PC-9 (cell line): ENCODE measurements around the gene OR2M4. TPM values are rescaled to one million over a fixed set of nuclear protein-coding genes. Genes with fewer than 3 reads are reported as not detected.

Experiments used
- Bru-seq: library from RNA; stranded (reverse); fragments of 400-500 nt; gene quantifications from one replicate; lab custom pipeline; 2021; lab: Mats Ljungman, UMichigan
- BruChase-seq, 2 experiments: library from RNA; stranded (reverse); fragments of 400-500 nt; gene quantifications; one replicate each; lab custom pipeline; 2021; lab: Mats Ljungman, UMichigan
- BruUV-seq: library from RNA; stranded (reverse); fragments of 400-500 nt; replicated peaks from 2 replicates; lab custom pipeline; 2021; lab: Mats Ljungman, UMichigan
- CTCF ChIA-PET: fragments of 300-600 bp; sonication (Branson Sonifier 250); formaldehyde crosslinking; loops from one replicate; lab custom pipeline; 2022; ENCODE audit warnings: antibody characterized with exemption; lab: Charles Lee
- POLR2A ChIA-PET: fragments of 300-600 bp; sonication (Branson Sonifier 250); formaldehyde crosslinking; loops from one replicate; lab custom pipeline; 2022; ENCODE audit warnings: antibody characterized with exemption; ENCODE audit not compliant: unreplicated experiment; lab: Charles Lee
- DNase-seq, 2 experiments: peaks; one replicate each; pipeline versions ENCODE4 v3.0.0 to v3.0.0-alpha.2; 2015 to 2022; ENCODE audit warnings: mixed read lengths in 1 of 2
- H2AFZ ChIP-seq: fragments of 200-600 bp; sonication (generic); 2 replicates; pipeline ENCODE4 v1.8.1; 2017; ENCODE audit warnings: antibody characterized with exemption
- H3F3A ChIP-seq: fragments of 200-600 bp; sonication (generic); 2 replicates; pipeline ENCODE4 v1.8.1; 2017; ENCODE audit warnings: antibody characterized with exemption, mild to moderate bottlenecking, low read depth; ENCODE audit not compliant: insufficient read depth
- H3K27ac ChIP-seq: fragments of 200-600 bp; sonication (generic); 2 replicates; pipeline ENCODE4 v1.6.1; 2016; ENCODE audit warnings: mixed run types
- H3K27me3 ChIP-seq: fragments of 200-600 bp; sonication (generic); 2 replicates; pipeline ENCODE4 v1.6.1; 2016; ENCODE audit warnings: low read depth, mixed run types; ENCODE audit not compliant: insufficient read depth
- H3K36me3 ChIP-seq: fragments of 200-600 bp; sonication (generic); 2 replicates; pipeline ENCODE4 v1.6.1; 2016; ENCODE audit warnings: low read depth, mixed run types
- H3K4me1 ChIP-seq: fragments of 200-600 bp; sonication (generic); replicated peaks from 2 replicates; pipeline ENCODE4 v1.6.1; 2016; ENCODE audit warnings: mixed run types; ENCODE audit not compliant: insufficient read depth
- H3K4me2 ChIP-seq: fragments of 200-600 bp; sonication (generic); 2 replicates; pipeline ENCODE4 v1.6.1; 2017; ENCODE audit warnings: mixed run types
- H3K4me3 ChIP-seq: fragments of 200-600 bp; sonication (generic); 2 replicates; pipeline ENCODE4 v1.6.1; 2016; ENCODE audit warnings: mixed run types
- H3K79me2 ChIP-seq: fragments of 200-600 bp; sonication (generic); 2 replicates; pipeline ENCODE4 v1.6.1; 2017; ENCODE audit warnings: low read depth, mixed run types
- H3K9me2 ChIP-seq: fragments of 200-600 bp; sonication (generic); 2 replicates; pipeline ENCODE4 v1.8.1; 2017; ENCODE audit warnings: mild to moderate bottlenecking; ENCODE audit not compliant: insufficient read depth
- H3K9me3 ChIP-seq: fragments of 200-600 bp; sonication (generic); 2 replicates; pipeline ENCODE4 v1.8.1; 2016; ENCODE audit warnings: low read depth; ENCODE audit not compliant: insufficient read depth
- H4K20me1 ChIP-seq: fragments of 200-600 bp; sonication (generic); 2 replicates; pipeline ENCODE4 v1.8.1; 2017; ENCODE audit not compliant: insufficient read depth
- CTCF ChIP-seq: fragments of 200-600 bp; sonication (generic); conservative IDR thresholded peaks from 2 replicates; pipeline ENCODE4 v1.6.1; 2017; ENCODE audit warnings: mixed run types, antibody characterized with exemption, mild to moderate bottlenecking, moderate library complexity
- EZH2 ChIP-seq: fragments of 200-600 bp; sonication (generic); IDR thresholded peaks from 2 replicates; pipeline ENCODE4 v1.8.0; 2017; ENCODE audit warnings: antibody characterized with exemption, low read depth
- intact Hi-C: fragments of 100-400 bp; cut with micrococcal nuclease; formaldehyde crosslinking; loops from one replicate; pipeline ENCODE4 v1.10.0; 2022; ENCODE audit not compliant: unreplicated experiment
- long read RNA-seq: library from polyadenylated mRNA; stranded (forward); transcript quantifications from one replicate; pipeline ENCODE4 v2.0.0, GENCODE V29; 2022
- total RNA-seq: library from RNA; stranded (reverse); gene quantifications from 2 replicates; pipeline ENCODE4 v1.2.3, GENCODE V29; 2021

Gene OR2M4
- total RNA-seq = not detected in 2 replicates
- not detected for Bru-seq, nascent RNA
- BruChase-seq, experiment 1, labeled RNA remaining after a 2-hour chase = not detected
- not detected for BruChase-seq, experiment 2, labeled RNA remaining after a 6-hour chase
- long read RNA-seq = 0 reads

GRCh38 chr1:248231117-248231516 is at the start of gene OR2M4:
TSS of gene OR2M4 (plus strand) at chr1:248231417. CDS start at chr1:248238929, 7,512 bp downstream.
- H3K9me3 ChIP-seq = no peaks in the 10 kb centered on the region
- intact Hi-C loops = no loop called here
- no TSS peak for BruUV-seq
- no peak within 1 kb of the TSS for H2AFZ ChIP-seq
- no peaks in the 10 kb centered on the region for H4K20me1 ChIP-seq
- no peak for DNase-seq
- H3K4me2 ChIP-seq = no peak within 1 kb of the TSS
- no peaks in the 10 kb centered on the region for H3K36me3 ChIP-seq
- H3K4me1 ChIP-seq = no peaks in the 10 kb centered on the region
- H3K27me3 ChIP-seq = no peaks in the 10 kb centered on the region
- no peaks in the 10 kb centered on the region for H3K9me2 ChIP-seq
- TF ChIP-seq CTCF = no peak
- TF ChIP-seq EZH2 = no peak
- no peaks in the 10 kb centered on the region for H3F3A ChIP-seq
- ChIA-PET POLR2A (no interaction called here), CTCF (no interaction called here)
- no peaks in the 10 kb centered on the region for H3K79me2 ChIP-seq
- no peak within 1 kb of the TSS for H3K27ac ChIP-seq
- no peak within 1 kb of the TSS for H3K4me3 ChIP-seq

- TF ChIP-seq CTCF (no peak), EZH2 (no peak)
These were observed 47.2 kb upstream of the OR2M4 start for GRCh38 chr1:248183996-248184395.

GRCh38 chr1:248187363-248187762 is 43.9 kb upstream of the OR2M4 start:
- Histone ChIP-seq H3K36me3 (no peaks in the 10 kb centered on the region), H3K27ac (no peak overlapping the region), H3K9me3 (no peaks in the 10 kb centered on the region), H3F3A (no peaks in the 10 kb centered on the region), H3K79me2 (no peaks in the 10 kb centered on the region), H3K4me3 (no peak overlapping the region), H3K4me1 (no peaks in the 10 kb centered on the region), H3K27me3 (no peaks in the 10 kb centered on the region), H3K9me2 (no peaks in the 10 kb centered on the region), H3K4me2 (no peak overlapping the region), H4K20me1 (no peaks in the 10 kb centered on the region), H2AFZ (no peak overlapping the region)
- DNase-seq = no peak
- CTCF ChIA-PET = no interaction called here
- BruUV-seq = no TSS peak
- no peak for TF ChIP-seq EZH2
- no peak for TF ChIP-seq CTCF
- intact Hi-C loops = no loop called here
- POLR2A ChIA-PET = no interaction called here

More at GRCh38 chr1:248183996-248184395, 47.2 kb upstream of the OR2M4 start:
- Histone ChIP-seq H3K4me2 (no peak overlapping the region), H3K27me3 (no peaks in the 10 kb centered on the region), H3K9me3 (no peaks in the 10 kb centered on the region), H3K27ac (no peak overlapping the region), H3K36me3 (no peaks in the 10 kb centered on the region), H3K9me2 (no peaks in the 10 kb centered on the region), H3K79me2 (no peaks in the 10 kb centered on the region), H4K20me1 (no peaks in the 10 kb centered on the region), H3F3A (no peaks in the 10 kb centered on the region), H3K4me1 (no peaks in the 10 kb centered on the region), H3K4me3 (no peak overlapping the region), H2AFZ (no peak overlapping the region)
- POLR2A ChIA-PET = no interaction called here
- no peak for DNase-seq
- CTCF ChIA-PET = no interaction called here
- no TSS peak for BruUV-seq
- intact Hi-C loops = no loop called here
